Brain microvascular endothelial cell (primary cell): Measurements from ENCODE around the gene HS3ST3A1.
"Not testable (repeated sequence)": the region's sequence is repeated elsewhere in the genome, so short reads cannot be mapped to it uniquely, and the experiment has no call there.

Experiments
- DNase-seq: peaks from one replicate; pipeline ENCODE4 v3.0.0-alpha.2; 2020
- H3K27ac ChIP-seq: fragments of 250-450 bp; sonication (Bioruptor Pico); 2 replicates; pipeline ENCODE4 v1.5.1; 2020; ENCODE audit warnings: mild to moderate bottlenecking, moderate library complexity
- H3K27me3 ChIP-seq: fragments of 250-450 bp; sonication (Bioruptor Pico); replicated peaks from 2 replicates; pipeline ENCODE4 v1.5.1; 2020; ENCODE audit warnings: mild to moderate bottlenecking
- H3K36me3 ChIP-seq: fragments of 250-450 bp; sonication (Bioruptor Pico); replicated peaks from 2 replicates; pipeline ENCODE4 v1.5.1; 2020; ENCODE audit warnings: mild to moderate bottlenecking
- H3K4me3 ChIP-seq: 2 replicates; pipeline ENCODE4 v1.5.1; 2011; ENCODE audit warnings: low read depth, mild to moderate bottlenecking, control low read depth, low read length, moderate library complexity
- CTCF ChIP-seq: IDR thresholded peaks from 2 replicates; pipeline ENCODE4 v1.5.1; 2011; ENCODE audit warnings: low read depth, mild to moderate bottlenecking, moderate library complexity, low read length, control low read depth, inconsistent platforms; ENCODE audit errors: missing control alignments
- in situ Hi-C: cut with HindIII; loops from 2 replicates; pipeline ENCODE4 v1.10.0; 2017; ENCODE audit warnings: low sequenced_read_pairs, low pct_ligation_motif_present

Gene HS3ST3A1

GRCh38 chr17:13508896-13509295, 92.8 kb downstream of the HS3ST3A1 start:
- TF ChIP-seq CTCF = no peak
- Histone ChIP-seq H3K27ac (no peak overlapping the region), H3K36me3 (no peaks in the 10 kb centered on the region), H3K27me3 (no peaks in the 10 kb centered on the region), H3K4me3 (no peak overlapping the region)
- in situ Hi-C loops = no loop called here
- no peak for DNase-seq

DNA sequence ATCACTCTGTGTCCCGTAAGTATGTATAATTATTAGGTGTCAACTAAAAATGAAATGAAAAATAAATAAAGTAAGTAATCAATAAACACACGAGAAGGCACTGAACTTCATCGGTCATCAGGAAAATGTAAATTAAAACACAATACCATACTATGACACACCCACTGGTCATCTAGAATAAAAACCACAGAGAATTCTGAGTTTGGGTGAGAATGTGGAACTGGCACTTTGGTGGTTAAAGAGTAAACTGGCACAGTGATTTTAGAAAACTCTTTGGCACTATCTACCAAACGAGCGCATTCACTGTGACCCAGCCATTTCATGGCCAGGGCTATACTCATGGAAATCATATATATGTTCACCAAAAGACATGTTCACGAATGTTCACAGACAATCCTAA, 98.2 kb downstream of the HS3ST3A1 start:
- in situ Hi-C loops = no loop called here
- H3K27me3 ChIP-seq = no peaks in the 10 kb centered on the region
- no peak overlapping the region for H3K4me3 ChIP-seq
- H3K36me3 ChIP-seq = no peaks in the 10 kb centered on the region
- no peak for DNase-seq
- no peak overlapping the region for H3K27ac ChIP-seq
- no peak for TF ChIP-seq CTCF

DNA sequence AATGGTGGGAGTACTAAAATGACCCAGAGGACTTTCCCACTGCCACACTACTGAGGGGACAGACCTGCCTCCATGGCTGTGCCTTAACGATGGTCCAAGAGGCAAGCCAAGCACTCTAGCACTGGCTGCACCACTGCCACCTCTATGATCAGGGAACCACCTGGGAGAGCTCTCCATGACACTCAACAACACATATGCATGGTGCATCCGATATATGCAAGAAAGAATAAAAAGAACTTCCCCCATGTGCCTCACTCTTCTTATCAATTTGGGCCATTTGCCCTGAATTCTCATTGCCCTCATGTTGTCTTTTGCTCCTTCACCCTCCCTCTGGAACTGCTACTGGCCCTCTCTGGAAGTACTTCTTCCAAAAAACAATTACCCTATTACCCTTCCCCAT, 99.5 kb downstream of the HS3ST3A1 start:
- no peaks in the 10 kb centered on the region for H3K36me3 ChIP-seq
- no peak overlapping the region for H3K27ac ChIP-seq
- no peak for TF ChIP-seq CTCF
- in situ Hi-C loops = no loop called here
- no peaks in the 10 kb centered on the region for H3K27me3 ChIP-seq
- DNase-seq = no peak
- H3K4me3 ChIP-seq = no peak overlapping the region

DNA sequence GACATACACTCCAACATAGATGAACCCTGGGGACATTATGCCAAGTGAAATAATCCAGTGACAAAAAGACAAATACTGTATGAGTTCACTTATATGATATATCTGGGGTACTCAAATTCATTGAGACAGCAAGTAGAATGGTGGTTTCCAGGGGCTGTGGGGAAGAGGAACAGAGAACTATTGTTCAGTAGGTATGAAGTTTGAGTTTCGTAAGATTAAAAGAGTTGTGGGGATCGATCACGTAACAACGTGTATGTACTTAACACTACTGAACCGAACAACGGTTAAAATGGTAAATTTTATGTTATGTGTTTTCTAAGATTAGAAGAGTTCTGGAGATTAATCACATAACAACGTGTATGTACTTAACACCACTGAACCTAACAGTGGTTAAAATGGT, 100.8 kb downstream of the HS3ST3A1 start:
- in situ Hi-C loops = no loop called here
- Histone ChIP-seq H3K4me3 (no peak overlapping the region), H3K36me3 (no peaks in the 10 kb centered on the region), H3K27ac (no peak overlapping the region), H3K27me3 (no peaks in the 10 kb centered on the region)
- no peak for DNase-seq
- TF ChIP-seq CTCF = no peak

DNA sequence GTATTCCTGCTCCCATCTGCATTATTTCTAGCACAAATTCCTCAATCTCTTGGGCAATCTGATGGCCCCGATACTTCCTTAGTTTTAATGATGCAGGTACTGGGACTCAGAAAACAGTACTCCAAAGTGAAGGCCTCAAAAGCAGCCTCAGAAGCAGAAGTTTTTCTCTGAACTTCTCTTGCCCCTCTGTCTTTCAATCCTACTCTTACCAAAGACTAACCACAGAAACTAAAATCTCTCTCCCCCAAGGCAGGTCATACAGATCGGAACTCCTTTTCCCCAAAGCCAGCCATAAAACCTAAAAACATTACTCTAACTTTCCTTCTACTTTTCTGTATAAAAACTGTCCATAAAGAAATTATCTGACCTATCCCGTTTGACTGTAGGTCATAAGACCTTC, 103.5 kb downstream of the HS3ST3A1 start:
- no peak for DNase-seq
- H3K36me3 ChIP-seq = no peaks in the 10 kb centered on the region
- in situ Hi-C loops = no loop called here
- no peaks in the 10 kb centered on the region for H3K27me3 ChIP-seq
- no peak for TF ChIP-seq CTCF
- no peak overlapping the region for H3K27ac ChIP-seq
- H3K4me3 ChIP-seq = no peak overlapping the region

- H3K36me3 ChIP-seq, H3K27ac ChIP-seq, H3K4me3 ChIP-seq, DNase-seq, H3K27me3 ChIP-seq, in situ Hi-C loops: not testable (repeated sequence)
Measured at GRCh38 chr17:13496553-13497056, 105.1 kb downstream of the HS3ST3A1 start.
